GM23338 (cell line): ENCODE data around the gene ZFHX3. TPM values are rescaled to one million over a fixed set of nuclear protein-coding genes. Genes with fewer than 3 reads are reported as not detected.
A peak's percentile ranks its signal among the peaks of the same experiment; 100 is the strongest.

ENCODE experiments used
- ATAC-seq: fragments of 200-7000 bp; cut with Tn5 transposase; 3 replicates; pipeline ENCODE4 v1.9.1; 2020
- DNase-seq: peaks from one replicate; pipeline ENCODE4 v3.0.0-alpha.2; 2015; ENCODE audit warnings: low spot score
- H2AFZ ChIP-seq: fragments of 200-600 bp; sonication (generic); 2 replicates; pipeline ENCODE4 v1.8.0; 2016; ENCODE audit warnings: antibody characterized with exemption, mild to moderate bottlenecking, moderate library complexity
- H3F3A ChIP-seq: fragments of 200-600 bp; sonication (generic); replicated peaks from 2 replicates; pipeline ENCODE4 v1.8.0; 2017; ENCODE audit warnings: antibody characterized with exemption, mixed run types, low read depth
- H3K27ac ChIP-seq: fragments of 200-600 bp; sonication (generic); 2 replicates; pipeline ENCODE4 v1.6.1; 2016; ENCODE audit warnings: low read depth
- H3K27me3 ChIP-seq: fragments of 200-600 bp; sonication (generic); 2 replicates; pipeline ENCODE4 v1.8.0; 2016; ENCODE audit warnings: mild to moderate bottlenecking, mixed run types, moderate library complexity; ENCODE audit not compliant: insufficient read depth
- H3K36me3 ChIP-seq: fragments of 200-600 bp; sonication (generic); 2 replicates; pipeline ENCODE4 v1.8.0; 2016; ENCODE audit warnings: mild to moderate bottlenecking; ENCODE audit not compliant: insufficient read depth
- H3K4me1 ChIP-seq: fragments of 200-600 bp; sonication (generic); 2 replicates; pipeline ENCODE4 v1.8.0; 2016; ENCODE audit warnings: mild to moderate bottlenecking, moderate library complexity; ENCODE audit not compliant: insufficient read depth
- H3K4me2 ChIP-seq: fragments of 200-600 bp; sonication (generic); 2 replicates; pipeline ENCODE4 v1.7.1; 2017; ENCODE audit warnings: mixed run types
- H3K4me3 ChIP-seq: fragments of 200-600 bp; sonication (generic); 2 replicates; pipeline ENCODE4 v1.6.1; 2016; ENCODE audit warnings: mixed run types
- H3K79me2 ChIP-seq: fragments of 200-600 bp; sonication (generic); replicated peaks from 2 replicates; pipeline ENCODE4 v1.8.0; 2017; ENCODE audit warnings: mild to moderate bottlenecking; ENCODE audit not compliant: insufficient read depth
- H3K9me2 ChIP-seq: fragments of 200-600 bp; sonication (generic); 2 replicates; pipeline ENCODE4 v1.8.0; 2017; ENCODE audit not compliant: insufficient read depth
- H4K20me1 ChIP-seq: fragments of 200-600 bp; sonication (generic); replicated peaks from 2 replicates; pipeline ENCODE4 v1.8.0; 2017; ENCODE audit warnings: mild to moderate bottlenecking; ENCODE audit not compliant: insufficient read depth
- H3K27ac Mint-ChIP-seq: 2 replicates; pipeline ENCODE4 v1.8.0; 2020; ENCODE audit warnings: inconsistent platforms, mild to moderate bottlenecking, moderate library complexity, mixed read lengths
- H3K27me3 Mint-ChIP-seq: 3 replicates; pipeline ENCODE4 v1.8.0; 2022; ENCODE audit warnings: low read depth, mild to moderate bottlenecking, moderate library complexity, mixed read lengths, inconsistent platforms; ENCODE audit not compliant: insufficient read depth, poor library complexity
- H3K36me3 Mint-ChIP-seq: 3 replicates; pipeline ENCODE4 v1.8.0; 2021; ENCODE audit warnings: low read depth, mild to moderate bottlenecking, inconsistent platforms, moderate library complexity, mixed read lengths
- H3K4me1 Mint-ChIP-seq: 3 replicates; pipeline ENCODE4 v1.8.0; 2020; ENCODE audit warnings: mild to moderate bottlenecking, inconsistent platforms, mixed read lengths
- H3K4me3 Mint-ChIP-seq: 3 replicates; pipeline ENCODE4 v1.8.0; 2021; ENCODE audit warnings: moderate library complexity, mild to moderate bottlenecking, inconsistent platforms, mixed read lengths
- H3K9me3 Mint-ChIP-seq: 3 replicates; pipeline ENCODE4 v1.8.0; 2020; ENCODE audit warnings: moderate library complexity, mild to moderate bottlenecking, inconsistent platforms, mixed read lengths
- CREB1 ChIP-seq: fragments of 250-450 bp; sonication (Bioruptor Pico); IDR thresholded peaks from 2 replicates; pipeline ENCODE4 v1.5.0; 2020; ENCODE audit warnings: low read depth, mild to moderate bottlenecking, moderate library complexity
- EZH2 ChIP-seq: fragments of 200-600 bp; sonication (generic); IDR thresholded peaks from one replicate; pipeline ENCODE4 v1.8.0; 2017; ENCODE audit warnings: antibody characterized with exemption, mild to moderate bottlenecking, low read depth; ENCODE audit not compliant: unreplicated experiment
- EZH2phosphoT487 ChIP-seq: fragments of 200-600 bp; sonication (generic); IDR thresholded peaks from one replicate; pipeline ENCODE4 v1.8.1; 2018; ENCODE audit warnings: antibody characterized with exemption; ENCODE audit not compliant: unreplicated experiment
- JUNB ChIP-seq: IDR thresholded peaks from one replicate; pipeline ENCODE4 v1.6.1; 2016; ENCODE audit warnings: antibody characterized with exemption; ENCODE audit not compliant: unreplicated experiment
- NANOG ChIP-seq: IDR thresholded peaks from 2 replicates; pipeline ENCODE4 v1.6.1; 2016; ENCODE audit warnings: antibody characterized with exemption, borderline replicate concordance
- POLR2AphosphoS5 ChIP-seq: IDR thresholded peaks from 2 replicates; pipeline ENCODE4 v1.6.1; 2016; ENCODE audit warnings: antibody characterized with exemption, low read depth
- STAT1 ChIP-seq: IDR thresholded peaks from one replicate; pipeline ENCODE4 v1.6.1; 2016; ENCODE audit warnings: antibody characterized with exemption; ENCODE audit not compliant: unreplicated experiment
- ZNF114 ChIP-seq: fragments of 250-450 bp; sonication (Bioruptor Pico); IDR thresholded peaks from 2 replicates; pipeline ENCODE4 v1.5.0; 2020; ENCODE audit warnings: mild to moderate bottlenecking, moderate library complexity
- polyA plus RNA-seq: library from polyadenylated mRNA; unstranded; fragments of >200 nt; fragmentation: Nextera tagmentation; extraction: Ambion mirVana; gene quantifications from 2 replicates; pipeline ENCODE4 v1.2.1, GENCODE V29; 2016
- total RNA-seq: library from RNA; depleted of rRNA; stranded (reverse); fragments of >200 nt; shearing (Covaris generic); gene quantifications from 2 replicates; pipeline ENCODE4 v1.2.3, GENCODE V29; 2014
- TF ChIP-seq, protein P1 (sequence below): IDR thresholded peaks from 2 replicates; pipeline ENCODE4 v1.6.1; 2016; ENCODE audit warnings: antibody characterized with exemption
- TF ChIP-seq, protein P2 (sequence below), 2 experiments: fragments of 200-600 bp in 1 of 2; sonication (generic) in 1 of 2; conservative IDR thresholded peaks; 2 replicates each; pipeline versions ENCODE4 v1.5.1 to v1.6.1; 2016 to 2017; ENCODE audit warnings: antibody characterized with exemption in 2 of 2, low read depth in 2 of 2, mild to moderate bottlenecking in 2 of 2, moderate library complexity in 1 of 2

ZFHX3 gene
- total and polyA plus RNA-seq, 2 experiments from 2014 or later: 1.0 to 1.5 TPM

DNA sequence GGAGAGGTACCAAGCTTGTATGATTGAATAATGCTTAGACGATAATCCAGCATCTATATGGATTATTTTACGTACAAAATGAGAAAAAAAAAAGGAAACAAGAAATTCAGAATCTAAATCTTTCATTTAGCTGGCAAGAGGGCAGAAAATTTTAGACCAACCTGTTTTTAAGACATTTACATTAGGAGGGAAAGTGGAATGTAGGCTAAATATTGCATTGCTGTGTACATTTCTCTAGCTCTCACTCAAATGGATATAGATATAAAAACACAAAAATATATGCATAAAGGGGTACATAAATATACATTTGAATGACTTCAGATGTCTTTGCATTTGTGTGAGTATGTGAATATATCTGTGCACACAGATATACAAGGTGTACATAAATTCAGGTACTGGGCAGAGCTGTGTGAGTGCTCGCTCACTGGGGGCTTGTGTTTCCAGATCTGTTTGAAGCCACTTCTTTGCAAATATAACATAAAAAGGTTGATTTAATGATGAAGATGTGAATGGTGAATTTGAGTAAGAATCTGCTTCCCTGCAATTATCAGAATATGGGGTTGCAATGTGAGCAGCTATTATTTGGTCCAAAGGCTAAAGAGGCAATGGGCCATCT lies 14.2 kb upstream of the ZFHX3 start (continued):
- TF ChIP-seq, protein P1, sequence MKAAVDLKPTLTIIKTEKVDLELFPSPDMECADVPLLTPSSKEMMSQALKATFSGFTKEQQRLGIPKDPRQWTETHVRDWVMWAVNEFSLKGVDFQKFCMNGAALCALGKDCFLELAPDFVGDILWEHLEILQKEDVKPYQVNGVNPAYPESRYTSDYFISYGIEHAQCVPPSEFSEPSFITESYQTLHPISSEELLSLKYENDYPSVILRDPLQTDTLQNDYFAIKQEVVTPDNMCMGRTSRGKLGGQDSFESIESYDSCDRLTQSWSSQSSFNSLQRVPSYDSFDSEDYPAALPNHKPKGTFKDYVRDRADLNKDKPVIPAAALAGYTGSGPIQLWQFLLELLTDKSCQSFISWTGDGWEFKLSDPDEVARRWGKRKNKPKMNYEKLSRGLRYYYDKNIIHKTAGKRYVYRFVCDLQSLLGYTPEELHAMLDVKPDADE: no peak
- TF ChIP-seq, protein P2, sequence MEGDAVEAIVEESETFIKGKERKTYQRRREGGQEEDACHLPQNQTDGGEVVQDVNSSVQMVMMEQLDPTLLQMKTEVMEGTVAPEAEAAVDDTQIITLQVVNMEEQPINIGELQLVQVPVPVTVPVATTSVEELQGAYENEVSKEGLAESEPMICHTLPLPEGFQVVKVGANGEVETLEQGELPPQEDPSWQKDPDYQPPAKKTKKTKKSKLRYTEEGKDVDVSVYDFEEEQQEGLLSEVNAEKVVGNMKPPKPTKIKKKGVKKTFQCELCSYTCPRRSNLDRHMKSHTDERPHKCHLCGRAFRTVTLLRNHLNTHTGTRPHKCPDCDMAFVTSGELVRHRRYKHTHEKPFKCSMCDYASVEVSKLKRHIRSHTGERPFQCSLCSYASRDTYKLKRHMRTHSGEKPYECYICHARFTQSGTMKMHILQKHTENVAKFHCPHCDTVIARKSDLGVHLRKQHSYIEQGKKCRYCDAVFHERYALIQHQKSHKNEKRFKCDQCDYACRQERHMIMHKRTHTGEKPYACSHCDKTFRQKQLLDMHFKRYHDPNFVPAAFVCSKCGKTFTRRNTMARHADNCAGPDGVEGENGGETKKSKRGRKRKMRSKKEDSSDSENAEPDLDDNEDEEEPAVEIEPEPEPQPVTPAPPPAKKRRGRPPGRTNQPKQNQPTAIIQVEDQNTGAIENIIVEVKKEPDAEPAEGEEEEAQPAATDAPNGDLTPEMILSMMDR (conservative IDR thresholded peaks at IDR 0.05; ENCODE audit: low read depth in 2 of 2): no peak
- TF ChIP-seq EZH2 (no peak), JUNB (no peak)

DNA sequence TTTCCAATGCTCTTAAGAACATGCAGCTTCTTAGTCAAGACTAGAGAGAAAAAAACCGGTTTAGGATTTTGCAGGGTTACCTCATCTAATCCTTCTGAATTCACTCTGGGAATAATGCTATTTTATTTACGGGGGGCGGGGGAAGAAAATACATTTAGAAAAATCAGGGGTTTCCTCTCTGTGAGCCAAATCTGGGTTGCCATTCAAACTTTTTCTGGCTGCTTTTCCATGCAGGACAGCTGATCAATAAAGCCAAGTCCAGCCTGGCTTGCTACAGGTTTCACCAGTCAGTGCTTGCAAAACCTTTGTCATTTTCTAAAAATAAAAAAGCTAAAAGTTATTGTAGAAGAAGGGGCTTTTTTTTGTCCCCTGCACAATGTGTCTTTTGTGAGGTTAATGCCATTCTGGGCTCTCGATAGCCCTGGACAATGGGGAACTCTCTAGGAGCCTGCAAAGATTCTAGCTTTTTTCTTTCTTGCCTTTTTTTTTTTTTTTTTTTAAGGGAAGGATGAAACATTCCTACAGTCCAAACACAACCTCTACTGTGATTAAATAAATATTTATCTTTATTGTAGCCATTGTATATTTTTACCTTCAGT lies 13.1 kb upstream of the ZFHX3 start:
- Histone ChIP-seq H3K4me1 (peaks cover 78% of the 10 kb centered on the region), H3K79me2 (0 out of 2 replicates have a peak, but pooled peaks cover 5% of the 10 kb centered on the region)

DNA sequence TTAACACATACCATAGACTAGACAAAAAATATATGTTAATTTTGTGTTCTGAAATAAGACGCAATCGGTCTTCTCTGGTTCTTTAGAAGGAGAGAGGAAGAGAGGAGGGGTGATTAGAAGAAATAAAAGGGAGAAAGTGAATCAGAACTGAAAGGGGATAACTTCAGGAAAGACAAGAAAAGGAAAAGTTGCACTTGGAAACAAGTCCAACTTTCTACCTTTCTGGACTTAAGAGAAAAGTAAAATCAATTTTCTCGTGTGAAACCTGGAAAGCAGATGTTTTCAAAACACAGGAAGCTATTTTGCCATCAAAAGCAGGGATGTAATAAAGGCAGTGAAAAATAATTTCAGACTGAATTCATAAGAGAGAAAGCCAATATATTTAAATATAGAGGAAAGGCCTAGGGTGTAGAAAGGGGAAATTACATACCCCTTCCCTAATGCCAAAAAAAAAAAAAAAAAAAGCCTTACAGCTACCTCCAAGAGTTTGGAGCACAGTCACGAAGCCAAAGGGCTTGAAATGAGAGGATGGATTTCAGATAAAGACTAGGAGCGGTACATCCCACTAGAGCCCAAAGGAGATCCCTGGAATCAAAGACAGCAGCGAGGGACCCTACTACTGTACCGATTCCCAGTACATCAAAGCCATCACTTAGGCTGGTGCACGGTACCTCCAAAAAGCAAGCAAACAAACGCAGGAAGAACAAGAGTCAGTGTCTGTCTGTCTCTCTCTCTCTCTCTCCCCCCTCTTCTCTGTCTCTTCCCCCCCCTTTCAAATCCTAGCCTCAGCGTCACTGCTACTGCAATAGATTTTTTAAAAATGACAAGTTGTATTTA lies 12.1 kb upstream of the ZFHX3 start:
- Mint-ChIP-seq H3K27me3 (peaks cover 63% of the 10 kb centered on the region), H3K27ac (no peak overlapping the region), H3K36me3 (no peaks in the 10 kb centered on the region; the same call in 2 of the 3 replicates), H3K4me3 (peak overlapping the region; percentile 69), H3K9me3 (no peaks in the 10 kb centered on the region; the same call in 2 of the 3 replicates), H3K4me1 (peaks cover 76% of the 10 kb centered on the region)
- peaks cover 78% of the 10 kb centered on the region for H3K4me1 ChIP-seq
- H4K20me1 ChIP-seq: peaks cover 15% of the 10 kb centered on the region
- ATAC-seq: no peak
- peaks cover 20% of the 10 kb centered on the region for H3F3A ChIP-seq
- peaks cover 83% of the 10 kb centered on the region for H3K27me3 ChIP-seq
- no peak overlapping the region for H2AFZ ChIP-seq
- peak overlapping the region; percentile 46 for H3K4me3 ChIP-seq
- H3K4me2 ChIP-seq: peak overlapping the region; percentile 91
- H3K79me2 ChIP-seq: 0 out of 2 replicates have a peak, but pooled peaks cover 5% of the 10 kb centered on the region
- no peaks in the 10 kb centered on the region for H3K9me2 ChIP-seq
- no peak overlapping the region for H3K27ac ChIP-seq
- peak; percentile 31 for DNase-seq
- no peaks in the 10 kb centered on the region for H3K36me3 ChIP-seq
- TF ChIP-seq ZNF114 (CRISPR knock-in tag): no peak
- TF ChIP-seq NANOG: no peak
- TF ChIP-seq JUNB: no peak
- TF ChIP-seq CREB1: no peak
- TF ChIP-seq EZH2phosphoT487: no peak
- TF ChIP-seq POLR2AphosphoS5: no peak
- TF ChIP-seq, protein P2 (conservative IDR thresholded peaks at IDR 0.05; ENCODE audit: low read depth in 2 of 2): no peak
- no peak for TF ChIP-seq STAT1

More for the DNA sequence above, 13.1 kb upstream of the ZFHX3 start:
- peaks cover 73% of the 10 kb centered on the region for H3K27me3 Mint-ChIP-seq
- H3F3A ChIP-seq: peaks cover 24% of the 10 kb centered on the region
- ATAC-seq: no peak
- TF ChIP-seq EZH2 (peak; percentile 3), ZNF114 (CRISPR knock-in tag) (no peak), CREB1 (no peak), NANOG (peak; percentile 55; the same call in 1 of the 2 replicates)
- no peaks in the 10 kb centered on the region for H3K9me2 ChIP-seq
- peak overlapping the region; percentile 17; the same call in 2 of the 3 replicates for H3K4me3 Mint-ChIP-seq
- H2AFZ ChIP-seq: no peak overlapping the region
- H3K36me3 ChIP-seq: no peaks in the 10 kb centered on the region
- DNase-seq: peak; percentile 70
- H3K4me1 Mint-ChIP-seq: peaks cover 78% of the 10 kb centered on the region
- no peaks in the 10 kb centered on the region; the same call in 2 of the 3 replicates for H3K9me3 Mint-ChIP-seq
- peaks cover 83% of the 10 kb centered on the region for H3K27me3 ChIP-seq
- H3K27ac Mint-ChIP-seq: no peak overlapping the region
- peaks cover 11% of the 10 kb centered on the region for H4K20me1 ChIP-seq
- H3K27ac ChIP-seq: no peak overlapping the region
- H3K4me2 ChIP-seq: peak overlapping the region; percentile 91
- no peaks in the 10 kb centered on the region; the same call in 2 of the 3 replicates for H3K36me3 Mint-ChIP-seq
- peak overlapping the region; percentile 46; the same call in 1 of the 2 replicates for H3K4me3 ChIP-seq
